ENCODE data around the gene SORCS2.

DNA sequence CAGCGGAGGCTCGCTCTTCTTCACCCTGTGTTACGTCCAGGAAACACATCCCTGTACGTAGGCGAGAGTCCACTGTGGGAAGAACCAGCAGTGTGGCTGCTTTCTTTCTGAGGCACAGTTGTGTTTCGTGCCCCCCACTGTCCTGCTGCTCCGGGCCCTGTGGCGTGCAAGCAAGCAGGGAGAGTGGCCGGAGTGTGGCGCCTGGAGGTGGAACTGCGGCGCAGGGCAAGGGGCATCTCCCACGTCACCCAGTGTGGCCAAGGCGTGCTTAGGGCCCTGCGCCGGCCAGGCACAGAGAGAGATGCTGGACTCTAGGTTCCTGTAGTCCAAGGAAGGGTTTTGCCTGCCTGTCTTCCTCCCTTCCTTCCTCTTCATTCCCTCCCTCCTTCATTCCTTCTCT is 255.7 kb downstream of the SORCS2 start:
- TF ChIP-seq POLR2AphosphoS5 (IDR thresholded peaks at IDR 0.05; ENCODE audit: borderline replicate concordance, low read depth, low read length) (no peak), EZH2 (IDR thresholded peaks at IDR 0.05) (no peak), FOXP2 (optimal IDR thresholded peaks at IDR 0.05; ENCODE audit: control extremely low read depth, extremely low read length, insufficient read depth) (no peak)

All from SK-N-MC (cell line).